Measurements from ENCODE around the gene WFDC9.

DNA sequence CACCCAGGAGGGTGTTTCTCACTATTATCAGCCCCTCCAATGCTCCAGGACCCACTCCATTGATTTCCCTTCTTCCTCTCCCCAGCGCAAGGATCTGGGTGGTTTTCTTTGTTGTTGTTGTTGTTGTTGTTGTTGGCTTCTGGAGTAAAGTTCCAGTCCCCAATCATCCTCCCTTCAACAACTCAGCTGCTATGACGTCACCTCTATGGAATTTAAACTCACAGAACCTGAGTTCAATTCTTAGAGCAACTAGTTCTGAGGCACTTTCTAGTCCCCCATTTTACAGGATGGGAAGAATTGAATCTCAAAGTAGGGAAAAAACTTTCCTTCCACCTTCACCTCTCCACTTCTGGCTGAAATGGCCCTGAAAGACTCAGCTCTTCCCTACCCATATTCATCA, 42.3 kb downstream of the WFDC9 start:
- TF ChIP-seq, protein P1, sequence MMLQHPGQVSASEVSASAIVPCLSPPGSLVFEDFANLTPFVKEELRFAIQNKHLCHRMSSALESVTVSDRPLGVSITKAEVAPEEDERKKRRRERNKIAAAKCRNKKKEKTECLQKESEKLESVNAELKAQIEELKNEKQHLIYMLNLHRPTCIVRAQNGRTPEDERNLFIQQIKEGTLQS (IDR thresholded peaks at IDR 0.05) = no peak
- TF ChIP-seq, protein P2, sequence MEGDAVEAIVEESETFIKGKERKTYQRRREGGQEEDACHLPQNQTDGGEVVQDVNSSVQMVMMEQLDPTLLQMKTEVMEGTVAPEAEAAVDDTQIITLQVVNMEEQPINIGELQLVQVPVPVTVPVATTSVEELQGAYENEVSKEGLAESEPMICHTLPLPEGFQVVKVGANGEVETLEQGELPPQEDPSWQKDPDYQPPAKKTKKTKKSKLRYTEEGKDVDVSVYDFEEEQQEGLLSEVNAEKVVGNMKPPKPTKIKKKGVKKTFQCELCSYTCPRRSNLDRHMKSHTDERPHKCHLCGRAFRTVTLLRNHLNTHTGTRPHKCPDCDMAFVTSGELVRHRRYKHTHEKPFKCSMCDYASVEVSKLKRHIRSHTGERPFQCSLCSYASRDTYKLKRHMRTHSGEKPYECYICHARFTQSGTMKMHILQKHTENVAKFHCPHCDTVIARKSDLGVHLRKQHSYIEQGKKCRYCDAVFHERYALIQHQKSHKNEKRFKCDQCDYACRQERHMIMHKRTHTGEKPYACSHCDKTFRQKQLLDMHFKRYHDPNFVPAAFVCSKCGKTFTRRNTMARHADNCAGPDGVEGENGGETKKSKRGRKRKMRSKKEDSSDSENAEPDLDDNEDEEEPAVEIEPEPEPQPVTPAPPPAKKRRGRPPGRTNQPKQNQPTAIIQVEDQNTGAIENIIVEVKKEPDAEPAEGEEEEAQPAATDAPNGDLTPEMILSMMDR (IDR thresholded peaks at IDR 0.05; ENCODE audit: low read depth, low read length, missing input control) = no peak
